Type B pancreatic cell (in vitro differentiated cells): Measurements from ENCODE around the gene RBBP5. TPM values are rescaled to one million over a fixed set of nuclear protein-coding genes. Genes with fewer than 3 reads are reported as not detected.

Experiments
- DNase-seq: peaks from one replicate; pipeline ENCODE4 v3.0.0; 2021; ENCODE audit warnings: mixed read lengths; ENCODE audit not compliant: unreplicated experiment; ENCODE audit errors: extremely low spot score
- H3K27ac Mint-ChIP-seq: 2 replicates; pipeline ENCODE4 v1.8.0; 2021; ENCODE audit warnings: mild to moderate bottlenecking, mixed read lengths
- H3K27me3 Mint-ChIP-seq: 2 replicates; pipeline ENCODE4 v1.8.0; 2021; ENCODE audit warnings: mixed read lengths
- H3K36me3 Mint-ChIP-seq: 2 replicates; pipeline ENCODE4 v1.8.0; 2021; ENCODE audit warnings: mixed read lengths
- H3K4me1 Mint-ChIP-seq: one replicate; pipeline ENCODE4 v1.8.0; 2021; ENCODE audit warnings: mixed read lengths; ENCODE audit not compliant: unreplicated experiment
- H3K4me3 Mint-ChIP-seq: 2 replicates; pipeline ENCODE4 v1.8.0; 2021; ENCODE audit warnings: mild to moderate bottlenecking, mixed read lengths
- H3K9me3 Mint-ChIP-seq: 2 replicates; pipeline ENCODE4 v1.8.0; 2021; ENCODE audit warnings: mixed read lengths
- CTCF ChIP-seq: fragments of 200-600 bp; sonication (generic); conservative IDR thresholded peaks from 2 replicates; pipeline ENCODE4 v1.5.0; 2021; ENCODE audit warnings: antibody characterized with exemption, mild to moderate bottlenecking
- total RNA-seq: library from RNA; stranded (reverse); gene quantifications from 2 replicates; pipeline ENCODE4 v1.2.1, GENCODE V29; 2021; ENCODE audit warnings: low replicate concordance

Gene RBBP5
- total RNA-seq, 1 donor from 2014 or later, result 21.4 TPM

GRCh38 chr1:205108464-205108863, 13.3 kb downstream of the RBBP5 start:
- Mint-ChIP-seq H3K9me3 (no peaks in the 10 kb centered on the region), H3K4me1 (no peaks in the 10 kb centered on the region), H3K27ac (no peak overlapping the region), H3K4me3 (no peak overlapping the region), H3K36me3 (peaks cover 25% of the 10 kb centered on the region), H3K27me3 (no peaks in the 10 kb centered on the region)
- TF ChIP-seq CTCF, result no peak
- no peak for DNase-seq

- no peaks in the 10 kb centered on the region for H3K4me1 Mint-ChIP-seq
- no peak for DNase-seq
- H3K36me3 Mint-ChIP-seq, result peaks cover 27% of the 10 kb centered on the region
- no peak overlapping the region for H3K27ac Mint-ChIP-seq
- no peaks in the 10 kb centered on the region for H3K27me3 Mint-ChIP-seq
- TF ChIP-seq CTCF, result no peak
- no peak overlapping the region for H3K4me3 Mint-ChIP-seq
- no peaks in the 10 kb centered on the region for H3K9me3 Mint-ChIP-seq
These were observed 14.5 kb downstream of the RBBP5 start for GRCh38 chr1:205107327-205107726.

GRCh38 chr1:205102404-205102803, 19.4 kb downstream of the RBBP5 start:
- Mint-ChIP-seq H3K27ac (no peak overlapping the region), H3K36me3 (peaks cover 41% of the 10 kb centered on the region), H3K9me3 (no peaks in the 10 kb centered on the region), H3K27me3 (no peaks in the 10 kb centered on the region), H3K4me1 (no peaks in the 10 kb centered on the region), H3K4me3 (no peak overlapping the region)
- TF ChIP-seq CTCF, result no peak
- DNase-seq, result no peak

GRCh38 chr1:205098242-205098641, 23.5 kb downstream of the RBBP5 start:
- H3K9me3 Mint-ChIP-seq, result no peaks in the 10 kb centered on the region
- H3K4me1 Mint-ChIP-seq, result no peaks in the 10 kb centered on the region
- DNase-seq, result no peak
- H3K4me3 Mint-ChIP-seq, result no peak overlapping the region
- H3K27me3 Mint-ChIP-seq, result no peaks in the 10 kb centered on the region
- no peak for TF ChIP-seq CTCF
- peaks cover 44% of the 10 kb centered on the region for H3K36me3 Mint-ChIP-seq
- H3K27ac Mint-ChIP-seq, result no peak overlapping the region

GRCh38 chr1:205095422-205095821, 26.4 kb downstream of the RBBP5 start:
- no peak overlapping the region for H3K27ac Mint-ChIP-seq
- TF ChIP-seq CTCF, result no peak
- H3K4me1 Mint-ChIP-seq, result no peaks in the 10 kb centered on the region
- DNase-seq, result no peak
- peaks cover 46% of the 10 kb centered on the region for H3K36me3 Mint-ChIP-seq
- no peak overlapping the region for H3K4me3 Mint-ChIP-seq
- H3K9me3 Mint-ChIP-seq, result no peaks in the 10 kb centered on the region
- H3K27me3 Mint-ChIP-seq, result no peaks in the 10 kb centered on the region
